NCI-H2029 treated with DMSO at 0.1 percent for 48 hours (cell line): ENCODE results near the gene SURF4.
"Not testable (repeated sequence)": the region's sequence is repeated elsewhere in the genome, so short reads cannot be mapped to it uniquely, and the experiment has no call there.

Source experiments
- DNase-seq: peaks from one replicate; lab custom pipeline; 2025; lab: John Stamatoyannopoulos, UW

Gene SURF4

GRCh38 chr9:133351908-133352634, 23.8 kb downstream of the SURF4 start:
- DNase-seq: no peak

GRCh38 chr9:133351526-133351907, 24.3 kb downstream of the SURF4 start:
- no peak for DNase-seq

GRCh38 chr9:133349965-133350616, 25.8 kb downstream of the SURF4 start:
- DNase-seq: no peak

GRCh38 chr9:133348718-133349573, 26.9 kb downstream of the SURF4 start:
- no peak for DNase-seq

GRCh38 chr9:133347985-133348717, 27.7 kb downstream of the SURF4 start, which contains the start of the genes MED22 and RPL7A:
TSS of gene MED22 (minus strand) at chr9:133348131. CDS start at chr9:133346662, 1,469 bp downstream.
TSS of gene RPL7A (plus strand) at chr9:133348218. CDS start at chr9:133348244, 26 bp downstream.
- DNase-seq: peak; percentile 95

GRCh38 chr9:133347515-133347984, 28.3 kb downstream of the SURF4 start:
- DNase-seq: no peak

- DNase-seq: no peak
Measured at GRCh38 chr9:133346021-133346785, 29.7 kb downstream of the SURF4 start.

GRCh38 chr9:133345596-133345995, 30.3 kb downstream of the SURF4 start:
- DNase-seq: no peak

- DNase-seq: no peak
Measured at GRCh38 chr9:133344979-133345378, 30.9 kb downstream of the SURF4 start.

- no peak for DNase-seq
Measured at GRCh38 chr9:133344071-133344470, 31.8 kb downstream of the SURF4 start.

- DNase-seq: no peak
Measured at GRCh38 chr9:133342570-133342969, 33.3 kb downstream of the SURF4 start.

- DNase-seq: no peak
Measured at GRCh38 chr9:133342069-133342406, 33.8 kb downstream of the SURF4 start.

GRCh38 chr9:133341369-133342068, 34.3 kb downstream of the SURF4 start:
- no peak for DNase-seq

GRCh38 chr9:133340916-133341315, 34.9 kb downstream of the SURF4 start:
- no peak for DNase-seq

- DNase-seq: no peak
Measured at GRCh38 chr9:133340256-133340655, 35.6 kb downstream of the SURF4 start.

GRCh38 chr9:133339641-133340040, 36.2 kb downstream of the SURF4 start:
- DNase-seq: no peak

- DNase-seq: peak; percentile 81
Measured at GRCh38 chr9:133335924-133336811, 39.7 kb downstream of the SURF4 start, which contains the start of gene SURF6. TSS of gene SURF6 (minus strand) at chr9:133336188. CDS start at chr9:133336132, 56 bp downstream.

GRCh38 chr9:133334888-133335287, 41.0 kb downstream of the SURF4 start:
- DNase-seq: not testable (repeated sequence)

GRCh38 chr9:133334161-133334560, 41.7 kb downstream of the SURF4 start:
- no peak for DNase-seq
